Measurements from ENCODE around the gene TUBAL3. TPM values are rescaled to one million over a fixed set of nuclear protein-coding genes. Genes with fewer than 3 reads are reported as not detected.

The TUBAL3 gene
- total RNA-seq, 1 donor from 2014 or later, result 0.19 TPM

GRCh38 chr10:5356302-5356763 is 48.3 kb downstream of the TUBAL3 start:
- no peak for DNase-seq (ENCODE audit: extremely low spot score, unreplicated experiment)
- Mint-ChIP-seq H3K4me3 (no peak overlapping the region), H3K36me3 (no peaks in the 10 kb centered on the region), H3K9me3 (no peaks in the 10 kb centered on the region), H3K27me3 (peaks cover 1% of the 10 kb centered on the region), H3K4me1 (ENCODE audit: unreplicated experiment) (no peaks in the 10 kb centered on the region), H3K27ac (no peak overlapping the region)
- no peak for TF ChIP-seq CTCF (conservative IDR thresholded peaks at IDR 0.05)

- Mint-ChIP-seq H3K27me3 (no peaks in the 10 kb centered on the region), H3K36me3 (no peaks in the 10 kb centered on the region), H3K4me1 (ENCODE audit: unreplicated experiment) (no peaks in the 10 kb centered on the region), H3K4me3 (no peak overlapping the region), H3K27ac (no peak overlapping the region), H3K9me3 (no peaks in the 10 kb centered on the region)
- TF ChIP-seq CTCF (conservative IDR thresholded peaks at IDR 0.05), result no peak
- DNase-seq (ENCODE audit: extremely low spot score, unreplicated experiment), result no peak
Observed at GRCh38 chr10:5355594-5356301, 48.9 kb downstream of the TUBAL3 start.

- no peaks in the 10 kb centered on the region for H3K4me1 Mint-ChIP-seq (ENCODE audit: unreplicated experiment)
- DNase-seq (ENCODE audit: extremely low spot score, unreplicated experiment), result no peak
- no peak overlapping the region for H3K4me3 Mint-ChIP-seq
- H3K27ac Mint-ChIP-seq, result no peak overlapping the region
- TF ChIP-seq CTCF (conservative IDR thresholded peaks at IDR 0.05), result no peak
- no peaks in the 10 kb centered on the region for H3K36me3 Mint-ChIP-seq
- no peaks in the 10 kb centered on the region for H3K9me3 Mint-ChIP-seq
- H3K27me3 Mint-ChIP-seq, result no peaks in the 10 kb centered on the region
Observed at GRCh38 chr10:5354068-5354467, 50.6 kb downstream of the TUBAL3 start.

- H3K36me3 Mint-ChIP-seq, result no peaks in the 10 kb centered on the region
- no peak overlapping the region for H3K27ac Mint-ChIP-seq
- H3K4me3 Mint-ChIP-seq, result no peak overlapping the region
- TF ChIP-seq CTCF (conservative IDR thresholded peaks at IDR 0.05), result no peak
- H3K27me3 Mint-ChIP-seq, result no peaks in the 10 kb centered on the region
- H3K9me3 Mint-ChIP-seq, result no peaks in the 10 kb centered on the region
- DNase-seq (ENCODE audit: extremely low spot score, unreplicated experiment), result no peak
- no peaks in the 10 kb centered on the region for H3K4me1 Mint-ChIP-seq (ENCODE audit: unreplicated experiment)
Observed at GRCh38 chr10:5349362-5349761, 55.3 kb downstream of the TUBAL3 start.

- no peak for DNase-seq (ENCODE audit: extremely low spot score, unreplicated experiment)
- Mint-ChIP-seq H3K27ac (no peak overlapping the region), H3K4me1 (ENCODE audit: unreplicated experiment) (no peaks in the 10 kb centered on the region), H3K4me3 (no peak overlapping the region), H3K36me3 (no peaks in the 10 kb centered on the region), H3K27me3 (no peaks in the 10 kb centered on the region), H3K9me3 (no peaks in the 10 kb centered on the region)
- TF ChIP-seq CTCF (conservative IDR thresholded peaks at IDR 0.05), result no peak
Observed at GRCh38 chr10:5346881-5347280, 57.7 kb downstream of the TUBAL3 start.

Data from type B pancreatic cell (in vitro differentiated cells).